ENCODE measurements around the gene IFIT1. TPM values are rescaled to one million over a fixed set of nuclear protein-coding genes. Genes with fewer than 3 reads are reported as not detected.
"Not testable (repeated sequence)": the region's sequence is repeated elsewhere in the genome, so short reads cannot be mapped to it uniquely, and the experiment has no call there.

Gene IFIT1
- total RNA-seq, 1 donor from 2014 or later = 0.09 TPM

DNA sequence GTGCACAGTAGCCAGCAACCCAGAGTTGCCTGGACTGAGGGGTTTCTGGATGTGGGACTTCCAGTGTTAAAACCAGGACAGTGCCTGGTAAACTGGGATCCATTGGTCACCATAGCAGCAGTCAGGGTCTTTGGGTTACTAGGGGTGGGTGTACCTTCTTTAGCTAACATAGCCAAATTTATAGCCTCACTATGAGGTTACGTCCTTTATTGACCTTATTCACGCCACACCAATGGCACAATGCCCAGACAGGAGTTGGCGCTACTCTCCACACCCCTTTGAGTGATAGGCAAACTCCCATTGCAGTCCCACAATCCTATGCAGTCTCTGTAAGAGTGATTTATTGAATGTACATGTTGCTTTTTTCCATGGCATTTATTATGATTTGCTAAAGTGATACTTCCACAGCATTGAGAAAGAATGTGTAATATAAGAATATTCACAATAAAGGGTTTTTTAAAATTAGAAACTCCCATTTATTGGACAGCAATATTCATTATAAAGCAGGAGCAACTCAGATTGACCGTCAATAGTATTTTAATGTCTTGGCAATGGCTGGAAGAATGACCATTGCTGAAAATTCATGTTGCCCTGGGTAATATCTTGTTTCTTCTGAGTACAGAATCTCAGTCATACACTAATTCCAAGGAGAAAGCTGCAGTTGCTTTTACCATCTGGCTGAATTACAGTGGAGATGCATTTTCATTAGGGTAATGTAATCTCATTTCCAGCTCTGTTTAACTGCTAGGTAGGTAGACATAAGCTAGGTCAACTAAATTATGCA, 48.0 kb downstream of the IFIT1 start:
- H3K27ac Mint-ChIP-seq = no peak overlapping the region
- no peak for DNase-seq (ENCODE audit: low spot score)
- H3K27me3 Mint-ChIP-seq (ENCODE audit: low read depth) = peaks cover 28% of the 10 kb centered on the region
- H3K4me3 Mint-ChIP-seq (ENCODE audit: low read depth) = no peak overlapping the region
- H3K9me3 Mint-ChIP-seq = no peaks in the 10 kb centered on the region
- no peaks in the 10 kb centered on the region for H3K36me3 Mint-ChIP-seq (ENCODE audit: low read depth)
- intact Hi-C loops (cut with micrococcal nuclease) = no loop called here
- no peaks in the 10 kb centered on the region for H3K4me1 Mint-ChIP-seq (ENCODE audit: low read depth)

DNA sequence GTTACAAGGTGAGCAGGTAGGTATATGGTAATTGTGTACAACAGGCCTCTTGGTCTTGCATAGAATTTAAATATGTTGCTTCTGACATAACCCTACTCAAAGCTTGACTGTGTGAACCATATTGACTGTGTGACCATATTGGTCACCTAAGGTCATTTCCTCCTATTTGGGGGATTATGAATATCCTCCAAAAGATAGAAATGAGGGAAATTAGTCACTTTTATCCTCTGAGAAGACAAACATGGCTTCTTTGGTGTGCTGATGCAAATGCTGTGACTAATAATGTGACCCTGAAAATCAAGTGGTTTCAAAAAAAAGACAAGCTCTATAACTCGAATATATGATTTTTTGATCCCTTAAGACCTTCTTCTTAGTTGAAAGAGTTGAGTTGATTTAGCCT, 49.9 kb downstream of the IFIT1 start:
- Mint-ChIP-seq H3K27me3 (ENCODE audit: low read depth) (peaks cover 19% of the 10 kb centered on the region), H3K4me3 (ENCODE audit: low read depth) (no peak overlapping the region), H3K4me1 (ENCODE audit: low read depth) (no peaks in the 10 kb centered on the region), H3K27ac (no peak overlapping the region), H3K9me3 (no peaks in the 10 kb centered on the region), H3K36me3 (ENCODE audit: low read depth) (no peaks in the 10 kb centered on the region)
- intact Hi-C loops (cut with micrococcal nuclease) = no loop called here
- DNase-seq (ENCODE audit: low spot score) = no peak

DNA sequence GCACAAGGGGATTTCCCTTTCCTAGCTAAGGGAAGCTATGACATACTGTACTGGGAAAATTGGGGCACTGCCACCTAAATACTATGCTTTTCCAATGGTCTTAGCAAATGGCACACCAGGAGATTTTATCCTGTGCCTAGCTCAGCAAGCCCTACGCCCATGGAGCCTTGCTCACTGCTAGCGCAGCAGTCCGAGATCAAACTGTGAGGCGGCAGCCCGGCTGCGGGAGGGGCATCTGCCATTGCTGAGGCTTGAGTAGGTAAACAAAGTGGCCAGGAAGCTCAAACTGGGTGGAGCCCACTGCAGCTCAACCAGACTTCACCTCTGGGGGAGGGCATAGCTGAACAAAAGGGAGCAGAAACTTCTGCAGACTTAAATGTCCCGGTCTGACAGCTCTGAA, 52.4 kb downstream of the IFIT1 start:
- DNase-seq (ENCODE audit: low spot score); H3K27ac Mint-ChIP-seq; H3K4me1 Mint-ChIP-seq (ENCODE audit: low read depth); H3K36me3 Mint-ChIP-seq (ENCODE audit: low read depth); H3K27me3 Mint-ChIP-seq (ENCODE audit: low read depth); H3K9me3 Mint-ChIP-seq; H3K4me3 Mint-ChIP-seq (ENCODE audit: low read depth); intact Hi-C loops (cut with micrococcal nuclease): not testable (repeated sequence)

DNA sequence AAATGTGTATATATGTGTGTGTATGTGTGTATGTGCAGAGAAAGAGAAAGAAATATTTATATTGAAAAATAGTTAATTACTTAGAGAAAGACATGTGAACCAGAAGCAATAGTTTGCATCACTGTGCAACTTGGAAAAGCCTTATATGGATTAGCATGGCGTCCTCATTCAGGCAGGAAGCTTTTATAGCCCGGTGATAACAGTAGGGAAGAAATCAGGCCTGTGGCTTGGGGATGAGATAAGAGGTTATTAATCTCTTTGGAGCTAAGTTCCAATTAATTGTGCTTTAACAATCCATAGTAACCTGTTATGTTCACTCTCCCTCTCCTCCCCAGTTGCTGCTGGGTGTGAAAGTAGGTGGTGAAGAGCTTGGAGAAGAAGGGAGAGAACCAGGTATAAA, 58.5 kb downstream of the IFIT1 start:
- no peak overlapping the region for H3K27ac Mint-ChIP-seq

DNA sequence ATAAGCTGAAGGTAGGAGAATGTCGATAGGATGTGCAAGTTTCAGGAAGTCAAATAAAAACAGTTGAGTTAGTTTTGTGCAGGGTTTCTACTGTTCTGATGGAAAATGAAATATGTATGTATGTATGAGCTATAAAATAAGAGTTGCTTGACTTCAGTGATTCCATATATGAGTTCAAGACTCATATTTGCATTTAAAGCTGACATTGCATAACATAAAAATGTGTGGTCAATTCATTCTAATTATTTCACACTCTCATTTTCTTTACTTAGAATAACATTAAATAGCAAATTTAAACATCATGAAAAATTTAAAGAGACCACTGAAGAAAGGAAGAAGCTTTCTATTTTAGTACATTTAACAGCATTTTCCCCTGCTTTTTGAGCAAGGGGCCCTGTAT, 59.8 kb downstream of the IFIT1 start:
- Mint-ChIP-seq H3K27ac (no peak overlapping the region), H3K4me3 (ENCODE audit: low read depth) (no peak overlapping the region), H3K9me3 (no peaks in the 10 kb centered on the region), H3K27me3 (ENCODE audit: low read depth) (peaks cover 13% of the 10 kb centered on the region), H3K36me3 (ENCODE audit: low read depth) (no peaks in the 10 kb centered on the region), H3K4me1 (ENCODE audit: low read depth) (no peaks in the 10 kb centered on the region)
- no peak for DNase-seq (ENCODE audit: low spot score)
- intact Hi-C loops (cut with micrococcal nuclease) = no loop called here

More for the DNA sequence above, 58.5 kb downstream of the IFIT1 start:
- Mint-ChIP-seq H3K36me3 (ENCODE audit: low read depth) (no peaks in the 10 kb centered on the region), H3K9me3 (no peaks in the 10 kb centered on the region), H3K4me3 (ENCODE audit: low read depth) (no peak overlapping the region), H3K4me1 (ENCODE audit: low read depth) (no peaks in the 10 kb centered on the region), H3K27me3 (ENCODE audit: low read depth) (peaks cover 14% of the 10 kb centered on the region)
- DNase-seq (ENCODE audit: low spot score) = no peak
- intact Hi-C loops (cut with micrococcal nuclease) = no loop called here

DNA sequence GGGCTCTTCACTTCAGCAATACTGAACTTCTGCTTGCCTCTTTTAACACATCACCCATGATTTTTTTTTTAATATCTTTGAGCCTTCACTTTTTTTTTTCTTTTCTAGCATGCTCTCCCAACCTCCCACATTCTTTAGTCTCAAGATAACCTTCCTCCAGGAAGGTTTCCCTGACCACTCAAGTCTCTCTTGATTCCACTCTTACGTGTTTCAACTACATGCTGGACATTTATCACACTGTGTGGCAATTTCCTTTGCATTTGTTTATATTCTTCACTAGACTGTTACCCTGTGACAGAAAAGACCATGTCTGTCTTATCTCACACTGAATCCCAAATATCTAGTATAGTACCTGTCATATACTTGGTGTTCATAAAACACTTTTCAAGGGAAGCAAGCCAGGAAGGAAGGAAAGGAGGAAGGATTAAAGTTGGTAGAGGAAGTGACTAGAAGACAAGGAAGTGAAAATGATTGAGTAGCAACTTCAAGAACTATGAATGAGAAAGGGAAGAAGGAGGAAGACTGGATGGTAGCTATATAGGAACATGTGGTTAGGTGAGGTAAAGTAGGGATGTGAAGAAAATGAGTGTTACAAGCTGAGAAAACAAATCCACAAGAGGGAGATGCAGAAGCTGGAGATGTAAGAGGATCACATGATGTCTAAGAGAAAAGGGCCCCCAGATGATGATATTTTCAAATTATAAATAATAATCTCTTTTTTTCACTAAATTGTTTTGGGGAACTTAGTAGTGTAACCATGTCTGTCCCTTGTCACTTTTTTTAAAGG, 62.3 kb downstream of the IFIT1 start:
- Mint-ChIP-seq H3K4me1 (ENCODE audit: low read depth) (no peaks in the 10 kb centered on the region), H3K4me3 (ENCODE audit: low read depth) (no peak overlapping the region), H3K36me3 (ENCODE audit: low read depth) (no peaks in the 10 kb centered on the region), H3K27me3 (ENCODE audit: low read depth) (peaks cover 19% of the 10 kb centered on the region), H3K9me3 (no peaks in the 10 kb centered on the region), H3K27ac (no peak overlapping the region)
- intact Hi-C loops (cut with micrococcal nuclease) = no loop called here
- no peak for DNase-seq (ENCODE audit: low spot score)

Other genes starting within 250 kb of the IFIT1 start
- gene CH25H, start 185.3 kb upstream of the IFIT1 start, total RNA-seq = not detected in 2 replicates
- gene LIPA, start 140.8 kb upstream of the IFIT1 start, total RNA-seq = 12.9 and 13.6 TPM in 2 replicates
- gene IFIT2, start 90.6 kb upstream of the IFIT1 start, total RNA-seq = 0.57 and 0.82 TPM in 2 replicates
- gene IFIT3, start 64.6 kb upstream of the IFIT1 start, total RNA-seq = 0.74 and 0.94 TPM in 2 replicates
- gene IFIT1B, start 14.6 kb upstream of the IFIT1 start, total RNA-seq = not detected in 2 replicates
- gene IFIT5, start 21.9 kb downstream of the IFIT1 start, total RNA-seq = 4.4 and 4.8 TPM in 2 replicates
- gene SLC16A12, start 143.0 kb downstream of the IFIT1 start, total RNA-seq = not detected in 2 replicates

All from activated T-helper 2 cell treated with anti-CD3 and anti-CD28 coated beads, Interferon-gamma antibody, Interleukin-2, Interleukin-4, amounts not matched to agents 10 μg/mL and 5 μg/mL and 100 μg/mL, durations not matched to agents 14 hours and 24 hours and 36 hours (primary cell).